T-helper 1 cell (primary cell): ENCODE results near the gene SEC14L1.
A peak's percentile ranks its signal among the peaks of the same experiment; 100 is the strongest.

ENCODE experiments used
- DNase-seq, 5 donors: peaks; one replicate each; pipeline ENCODE4 v3.0.0-alpha.2; 2012 to 2020

The SEC14L1 gene

DNA sequence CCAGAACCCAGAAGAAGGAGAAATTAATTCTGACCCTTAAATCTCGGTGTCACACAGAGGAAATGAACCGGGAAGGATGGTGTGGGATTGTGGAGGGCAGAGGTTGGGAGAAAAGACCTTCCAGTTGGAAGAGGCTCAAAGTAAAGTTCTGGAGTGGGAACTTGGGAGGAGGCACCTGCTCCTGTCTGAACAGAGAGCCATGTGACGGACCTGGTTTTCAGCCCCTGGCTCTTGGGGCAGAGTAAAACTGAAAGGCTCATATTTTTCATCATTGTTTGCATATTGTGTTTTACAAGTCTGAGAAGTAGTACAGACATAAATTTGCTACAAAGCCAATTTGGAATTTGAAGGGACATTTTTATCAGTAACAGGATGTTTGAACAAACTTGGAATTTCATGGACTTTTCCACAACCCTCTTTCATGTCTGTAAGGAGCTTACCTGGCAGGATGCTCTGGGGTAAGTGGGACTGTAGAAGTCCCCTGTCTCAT, 24.4 kb upstream of the SEC14L1 start:
- DNase-seq: no peak

DNA sequence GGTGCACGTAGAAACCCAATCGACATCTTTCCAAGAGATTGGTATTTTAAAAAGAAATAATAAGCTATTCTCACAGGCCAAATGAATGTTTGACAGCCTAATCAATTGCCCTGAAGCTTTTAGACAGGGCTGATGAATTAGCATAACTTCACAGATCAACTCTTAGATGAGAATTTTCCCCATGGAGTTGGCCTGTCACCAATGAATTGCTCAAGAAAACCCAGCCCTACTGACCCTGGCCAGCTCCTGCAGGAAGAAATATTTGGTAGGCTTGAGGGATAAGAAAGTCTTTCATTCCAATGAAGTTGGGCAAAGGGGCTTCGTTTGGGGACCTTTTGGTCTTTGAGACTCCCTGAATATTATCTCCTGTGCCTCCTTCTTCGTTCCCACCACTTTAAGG, 23.4 kb upstream of the SEC14L1 start:
- no peak for DNase-seq

- no peak for DNase-seq
These were observed 22.4 kb upstream of the SEC14L1 start for GRCh38 chr17:77118251-77118928.

DNA sequence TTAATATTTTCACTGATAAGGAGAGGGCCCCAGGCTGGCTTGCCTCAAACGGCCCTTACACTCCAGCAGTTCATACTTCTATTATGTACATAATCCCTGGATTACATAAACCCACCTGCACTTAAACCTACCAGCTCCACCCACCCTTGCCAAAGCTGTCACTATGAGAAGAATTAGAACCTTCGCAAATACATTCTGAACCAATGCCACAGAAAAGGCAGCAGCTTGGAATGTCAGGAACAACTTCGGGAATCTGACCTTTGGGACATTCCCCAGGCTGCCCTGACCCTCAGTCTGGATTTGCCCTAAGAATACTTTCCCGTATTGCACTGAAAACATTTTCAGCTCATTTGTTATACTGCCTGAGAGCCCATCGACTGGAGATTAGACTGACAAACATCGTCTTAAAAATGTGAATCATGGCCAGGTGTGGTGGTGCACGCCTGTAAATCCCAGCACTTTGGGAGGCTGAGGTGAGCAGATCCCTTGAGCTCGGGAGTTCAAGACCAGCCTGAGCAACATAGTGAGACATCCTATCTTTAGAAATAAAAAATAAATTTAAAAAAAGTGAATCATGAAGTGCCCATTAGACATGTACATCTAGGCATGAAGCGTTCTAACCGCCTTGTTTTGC, 21.0 kb upstream of the SEC14L1 start:
- DNase-seq: no peak

DNA sequence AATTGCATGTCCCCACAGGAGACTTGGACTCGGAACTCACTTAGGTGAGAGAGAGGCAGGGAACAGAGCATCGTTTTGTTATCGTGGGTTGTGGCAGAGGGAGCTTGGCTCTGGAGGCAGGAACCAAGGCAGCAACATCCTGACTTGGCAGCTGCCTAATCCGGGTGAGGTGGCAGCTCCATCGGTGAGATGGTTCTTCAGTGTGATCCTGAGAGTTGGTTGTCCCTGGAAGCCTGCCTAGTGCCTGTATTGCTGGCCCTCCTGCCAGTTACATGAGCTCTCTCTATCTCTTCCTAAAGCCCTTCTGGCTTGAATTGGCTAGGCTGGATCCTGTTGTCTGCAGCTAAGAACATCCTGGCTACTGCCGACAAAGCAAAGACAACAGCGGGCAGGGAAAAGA, 19.9 kb upstream of the SEC14L1 start:
- DNase-seq: no peak

GRCh38 chr17:77124192-77124889, 16.4 kb upstream of the SEC14L1 start:
- DNase-seq: no peak

DNA sequence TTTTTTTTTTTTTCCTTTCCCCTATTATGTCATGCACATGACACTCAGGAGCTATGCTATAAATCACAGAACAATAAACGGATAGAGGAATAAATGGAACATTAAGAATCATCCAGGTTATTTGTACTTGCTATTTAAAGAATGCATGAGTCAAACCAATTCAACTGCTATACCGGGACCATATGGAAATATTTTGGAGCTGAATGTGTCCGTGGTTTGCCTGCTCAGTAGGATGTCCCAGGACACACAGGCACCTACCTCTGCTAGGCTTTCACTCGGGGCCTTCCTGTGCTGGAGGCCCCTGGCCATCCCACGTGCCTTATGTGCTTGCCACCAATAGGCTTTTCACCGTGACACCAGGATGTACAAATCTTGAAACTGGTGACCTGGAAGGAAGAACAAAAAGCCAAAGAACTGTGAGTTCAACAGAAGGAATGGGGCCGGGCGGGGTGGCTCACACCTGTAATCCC, 15.3 kb upstream of the SEC14L1 start:
- DNase-seq: no peak

DNA sequence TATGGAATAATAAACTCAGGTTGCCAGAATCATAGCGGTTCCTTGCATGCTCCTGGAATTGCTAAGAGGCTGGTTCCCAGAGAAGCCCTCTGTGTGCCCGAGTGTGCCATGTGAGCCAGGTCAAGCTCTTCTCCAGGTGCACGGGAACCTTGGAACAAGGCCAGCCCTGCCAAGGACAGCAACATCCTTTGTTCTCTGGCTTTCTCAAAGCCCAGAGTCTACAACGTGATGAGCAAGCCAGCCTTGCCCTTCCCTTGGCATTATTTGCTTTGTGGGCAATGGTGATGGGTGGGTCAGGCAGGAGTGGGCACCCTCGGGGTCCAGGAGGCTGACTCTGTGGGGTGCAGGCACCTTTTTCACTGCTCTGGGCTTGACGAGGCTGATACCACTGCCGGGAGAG, 14.2 kb upstream of the SEC14L1 start:
- DNase-seq: no peak

GRCh38 chr17:77127735-77128361, 12.9 kb upstream of the SEC14L1 start:
- peak; percentile 10 to 95 (median 48) for DNase-seq

DNA sequence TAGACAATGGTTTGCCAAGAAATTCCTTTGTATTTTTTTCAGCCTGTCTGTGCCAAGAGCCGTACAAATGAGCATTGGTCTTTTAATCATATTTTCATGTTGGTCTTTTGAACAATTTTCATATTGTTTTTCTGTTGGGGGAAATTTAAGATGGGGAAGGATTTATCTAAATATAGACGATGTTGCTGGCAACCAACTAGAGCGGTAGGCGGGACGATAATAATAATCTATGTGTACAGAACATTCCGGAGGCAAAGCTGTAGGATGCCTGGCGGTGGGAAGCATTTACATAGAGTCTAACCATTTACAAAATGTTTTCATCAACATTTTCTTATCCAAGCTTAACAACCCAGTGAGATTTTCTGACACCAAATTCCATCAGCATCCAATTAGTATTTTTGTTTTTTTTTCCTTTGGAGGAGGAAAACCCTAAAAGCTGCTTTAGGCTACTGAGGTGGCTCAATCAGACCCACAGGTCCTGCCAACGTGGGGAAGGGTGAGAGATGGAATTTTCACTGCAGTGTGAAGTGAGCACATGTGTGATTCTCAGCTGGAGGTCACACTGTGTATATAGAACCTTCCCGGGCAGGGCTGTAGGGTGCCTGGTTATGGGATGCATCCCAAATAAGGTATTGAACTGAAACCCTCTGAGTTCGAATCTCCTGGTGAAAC, 11.7 kb upstream of the SEC14L1 start:
- DNase-seq: no peak

GRCh38 chr17:77129568-77130301, 11.0 kb upstream of the SEC14L1 start:
- DNase-seq: no peak

GRCh38 chr17:77130525-77130924, 10.2 kb upstream of the SEC14L1 start:
- no peak for DNase-seq

DNA sequence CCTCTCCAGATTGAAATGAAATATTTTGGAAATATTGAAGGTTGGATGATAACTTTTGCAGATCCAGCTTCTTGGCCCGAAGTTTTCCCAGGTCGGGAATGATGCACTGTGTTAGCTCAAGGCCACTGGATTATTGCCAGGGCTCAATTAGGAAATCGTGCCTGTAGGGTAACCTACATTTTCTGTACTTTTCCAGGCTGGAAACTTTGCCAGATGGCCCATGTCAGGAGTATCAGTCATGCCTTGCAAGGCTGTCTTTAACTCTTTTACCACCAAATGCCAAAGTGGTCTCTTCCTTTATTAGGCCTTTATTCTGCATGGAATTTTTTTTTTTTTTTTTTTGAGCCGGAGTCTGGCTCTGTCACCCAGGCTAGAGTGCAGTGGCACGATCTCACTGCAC, 8.9 kb upstream of the SEC14L1 start:
- DNase-seq: no peak

DNA sequence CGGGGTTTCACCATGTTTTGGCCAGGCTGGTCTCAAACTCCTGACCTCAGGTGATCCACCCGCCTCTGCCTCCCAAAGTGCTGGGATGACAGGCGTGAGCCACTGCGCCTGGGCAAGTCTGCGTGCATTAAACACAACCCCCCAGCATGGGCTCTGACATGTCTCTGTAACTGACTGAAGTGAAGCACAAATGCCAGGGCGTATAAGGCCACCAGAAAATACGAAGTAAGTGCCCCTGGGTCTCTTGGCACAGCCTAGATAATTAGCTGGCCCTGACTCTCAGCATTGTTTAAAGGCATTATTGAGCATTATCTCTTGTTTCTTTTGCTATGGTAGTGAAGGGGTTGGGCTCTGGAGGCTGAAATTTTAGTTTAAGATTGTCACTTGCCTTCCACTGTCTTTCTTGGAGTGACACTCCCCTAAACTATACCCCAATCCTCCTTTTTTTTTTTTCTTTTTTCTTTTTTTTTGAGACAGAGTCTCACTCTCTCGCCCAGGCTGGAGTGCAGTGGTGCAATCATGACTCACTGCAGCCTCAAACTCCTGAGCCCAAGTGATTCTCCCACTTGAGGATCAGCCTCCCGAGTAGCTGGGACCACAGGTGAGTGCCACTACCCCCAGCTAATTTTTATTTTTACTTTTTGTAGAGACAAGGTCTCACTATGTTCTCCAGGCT, 8.2 kb upstream of the SEC14L1 start:
- DNase-seq: no peak

GRCh38 chr17:77133087-77133638, 7.6 kb upstream of the SEC14L1 start:
- no peak for DNase-seq

DNA sequence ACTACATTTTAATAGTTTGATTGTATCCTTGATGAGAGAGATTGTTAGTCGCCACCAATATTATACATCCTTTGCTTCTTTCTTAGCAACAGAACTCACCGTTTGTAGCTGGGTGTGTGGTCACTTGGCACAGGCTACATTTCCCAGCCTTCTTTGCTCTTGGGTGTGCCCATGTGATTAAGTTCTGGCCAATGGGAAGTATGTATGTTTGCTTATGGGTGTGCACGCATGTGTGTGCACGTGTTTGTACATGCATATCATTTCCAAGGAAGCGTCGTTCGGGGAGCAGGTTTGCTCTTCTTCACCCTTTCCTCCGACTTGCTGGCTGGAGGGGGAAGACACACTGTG, 4.4 kb upstream of the SEC14L1 start:
- DNase-seq: no peak

- no peak for DNase-seq
These were observed 3.7 kb upstream of the SEC14L1 start for GRCh38 chr17:77137111-77137510.

- peak in 1 of 5 donors; percentile 82 for DNase-seq
These were observed 2.9 kb upstream of the SEC14L1 start for GRCh38 chr17:77137886-77138285.

GRCh38 chr17:77140166-77140877, 447 bp upstream of the SEC14L1 start:
- peak; percentile 99 to 100 (median 100) for DNase-seq

DNA sequence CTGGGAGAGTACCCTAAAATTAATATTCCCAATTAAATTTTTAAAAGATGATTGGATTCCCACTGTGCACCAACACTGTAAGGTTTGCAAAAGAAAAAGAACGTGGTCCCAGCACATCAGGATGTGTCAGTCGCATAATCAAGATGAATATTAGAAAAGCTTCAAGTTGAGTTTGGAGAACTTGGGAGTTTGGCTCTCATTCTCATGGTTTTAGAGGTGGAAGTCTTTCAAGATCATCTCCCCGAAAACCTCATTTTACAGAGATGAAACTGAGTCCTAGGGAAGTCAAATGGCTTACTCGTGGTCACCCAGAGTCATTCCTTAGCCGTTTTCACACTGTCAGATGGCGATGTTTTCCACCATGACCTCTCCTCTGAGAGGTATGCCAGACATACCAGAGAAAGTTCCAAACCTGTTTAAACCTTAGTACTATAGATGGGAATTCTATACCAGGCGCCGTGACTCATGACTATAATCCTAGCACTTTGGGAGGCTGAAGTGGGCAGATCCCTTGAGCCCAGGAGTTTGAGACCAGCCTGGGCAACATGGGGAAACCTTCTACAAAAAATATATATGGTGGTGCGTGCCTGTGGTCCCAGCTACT, 1.2 kb downstream of the SEC14L1 start:
- no peak for DNase-seq
